Dendritic cell treated with granulocyte-macrophage colony-stimulating factor and Interleukin-4, amounts not matched to agents 40 ng/mL and 50 ng/mL, for 4 days (primary cell): ENCODE measurements around the gene ALKBH4.
"Not testable (repeated sequence)": the region's sequence is repeated elsewhere in the genome, so short reads cannot be mapped to it uniquely, and the experiment has no call there.

Experiments
- H3K27ac Mint-ChIP-seq: one replicate; pipeline ENCODE4 v1.8.0; 2022; ENCODE audit warnings: mild to moderate bottlenecking, mixed read lengths
- H3K27me3 Mint-ChIP-seq: one replicate; pipeline ENCODE4 v1.8.0; 2022; ENCODE audit warnings: mild to moderate bottlenecking, mixed read lengths
- H3K36me3 Mint-ChIP-seq: one replicate; pipeline ENCODE4 v1.8.0; 2022; ENCODE audit warnings: low read depth, mixed read lengths
- H3K4me1 Mint-ChIP-seq: one replicate; pipeline ENCODE4 v1.8.0; 2022; ENCODE audit warnings: low read depth, mixed read lengths
- H3K4me3 Mint-ChIP-seq: one replicate; pipeline ENCODE4 v1.8.0; 2022; ENCODE audit warnings: mild to moderate bottlenecking, moderate library complexity, mixed read lengths
- H3K9me3 Mint-ChIP-seq: one replicate; pipeline ENCODE4 v1.8.0; 2022; ENCODE audit warnings: mixed read lengths
- intact Hi-C: fragments of 100-400 bp; cut with micrococcal nuclease; formaldehyde crosslinking; loops from one replicate; pipeline ENCODE4 v1.15.0; 2022

ALKBH4 gene

DNA sequence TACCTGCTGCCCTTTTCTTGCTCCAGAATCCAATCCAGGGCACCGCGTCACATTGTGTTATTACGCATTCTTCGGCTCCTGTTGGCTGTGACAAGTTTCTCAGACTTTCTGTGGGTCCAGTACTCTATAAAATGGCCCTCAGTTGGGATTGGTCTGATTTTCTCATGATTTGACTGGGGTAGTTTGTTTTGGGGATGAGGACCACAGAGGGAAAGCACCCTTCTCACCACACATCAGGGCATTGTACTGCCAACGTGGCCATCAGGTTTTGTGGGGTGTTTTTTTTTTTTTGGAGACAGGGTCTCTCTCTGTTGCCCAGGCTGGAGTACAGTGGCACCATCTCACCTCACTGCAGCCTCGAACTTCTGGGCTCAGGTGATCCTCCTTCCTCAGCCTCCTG, 48.3 kb downstream of the ALKBH4 start:
- H3K4me3 Mint-ChIP-seq: no peak overlapping the region
- H3K27me3 Mint-ChIP-seq: no peaks in the 10 kb centered on the region
- peaks cover 44% of the 10 kb centered on the region for H3K4me1 Mint-ChIP-seq
- peak overlapping the region; percentile 23 for H3K27ac Mint-ChIP-seq
- intact Hi-C loops: no loop called here
- H3K36me3 Mint-ChIP-seq: peaks cover 91% of the 10 kb centered on the region
- H3K9me3 Mint-ChIP-seq: no peaks in the 10 kb centered on the region

DNA sequence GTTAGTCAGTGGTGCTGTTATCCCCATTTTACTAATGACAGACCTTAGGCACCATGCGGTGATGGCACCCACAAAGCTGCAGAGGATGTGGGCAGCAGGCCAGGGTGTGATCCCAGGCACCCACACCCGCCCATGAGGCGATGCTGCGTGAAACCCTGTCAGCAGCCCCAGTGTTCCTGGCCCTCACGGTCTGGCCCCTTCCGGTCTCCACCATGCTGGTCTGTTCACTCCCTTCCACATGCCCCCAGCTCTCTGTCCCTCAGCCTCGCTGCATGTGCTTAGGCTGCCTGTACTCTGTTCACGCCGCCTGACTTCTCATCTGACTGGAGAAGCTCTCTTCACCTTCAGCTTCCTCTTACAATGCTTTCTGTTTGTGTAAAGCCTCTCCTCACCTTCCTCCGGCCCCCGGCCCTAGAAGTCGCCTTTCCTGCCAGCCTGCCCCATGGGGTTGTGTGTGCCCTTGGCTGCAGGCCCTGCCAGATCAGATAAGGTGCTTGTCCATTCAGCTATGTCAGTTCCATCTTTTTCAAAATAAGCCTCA, 48.9 kb downstream of the ALKBH4 start:
- Mint-ChIP-seq H3K9me3 (no peaks in the 10 kb centered on the region), H3K4me3 (no peak overlapping the region), H3K27me3 (no peaks in the 10 kb centered on the region), H3K27ac (no peak overlapping the region), H3K4me1 (peaks cover 39% of the 10 kb centered on the region), H3K36me3 (peaks cover 91% of the 10 kb centered on the region)
- intact Hi-C loops: no loop called here

DNA sequence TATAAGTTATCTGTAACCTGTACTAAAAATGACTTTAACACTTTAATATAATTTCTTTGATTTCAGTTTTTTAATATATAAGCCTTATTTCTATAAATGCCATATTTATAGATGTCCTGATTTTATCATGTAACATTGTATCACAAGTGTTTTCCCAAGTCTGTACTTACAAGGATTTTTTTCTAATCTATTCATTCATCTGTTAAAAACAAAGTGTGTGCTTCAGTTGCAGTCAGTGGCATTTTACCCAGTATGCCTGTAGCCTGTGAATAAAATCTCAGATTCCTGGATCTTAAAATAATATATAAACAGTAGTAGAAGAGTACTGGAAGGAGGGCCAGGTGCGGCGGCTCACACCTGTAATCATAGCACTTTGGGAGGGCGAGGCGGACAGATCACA, 51.1 kb downstream of the ALKBH4 start:
- intact Hi-C loops: loop anchor here (5.0 kb wide), 1 partner anchor 34 kb away; no protein-coding TSS in a partner anchor
- Mint-ChIP-seq H3K27me3 (no peaks in the 10 kb centered on the region), H3K9me3 (no peaks in the 10 kb centered on the region), H3K36me3 (peaks cover 94% of the 10 kb centered on the region), H3K27ac (no peak overlapping the region), H3K4me3 (no peak overlapping the region), H3K4me1 (peaks cover 23% of the 10 kb centered on the region)

DNA sequence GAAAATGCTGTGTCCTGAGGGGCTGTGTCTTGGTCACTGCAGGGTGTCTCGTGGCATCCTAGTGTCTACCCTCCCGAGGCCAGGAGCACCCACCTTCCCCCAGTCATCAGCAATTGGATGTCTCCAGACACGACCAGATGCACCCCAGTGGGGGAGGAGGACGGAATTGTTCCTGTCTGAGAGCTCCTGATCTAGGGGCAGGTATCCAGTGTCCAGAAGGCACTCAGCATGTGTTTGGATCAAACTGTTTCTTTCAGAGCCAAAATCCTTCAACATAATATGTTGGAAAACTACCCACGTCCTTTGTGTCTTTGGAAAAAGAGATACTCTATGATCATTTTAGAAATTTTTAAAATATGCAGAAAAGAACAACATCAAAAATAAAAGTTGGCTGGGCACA, 51.6 kb downstream of the ALKBH4 start:
- no peak overlapping the region for H3K4me3 Mint-ChIP-seq
- no peaks in the 10 kb centered on the region for H3K27me3 Mint-ChIP-seq
- peaks cover 94% of the 10 kb centered on the region for H3K36me3 Mint-ChIP-seq
- H3K27ac Mint-ChIP-seq: no peak overlapping the region
- no peaks in the 10 kb centered on the region for H3K9me3 Mint-ChIP-seq
- H3K4me1 Mint-ChIP-seq: peaks cover 19% of the 10 kb centered on the region
- intact Hi-C loops: loop anchor here (5.0 kb wide), 1 partner anchor 34 kb away; no protein-coding TSS in a partner anchor

DNA sequence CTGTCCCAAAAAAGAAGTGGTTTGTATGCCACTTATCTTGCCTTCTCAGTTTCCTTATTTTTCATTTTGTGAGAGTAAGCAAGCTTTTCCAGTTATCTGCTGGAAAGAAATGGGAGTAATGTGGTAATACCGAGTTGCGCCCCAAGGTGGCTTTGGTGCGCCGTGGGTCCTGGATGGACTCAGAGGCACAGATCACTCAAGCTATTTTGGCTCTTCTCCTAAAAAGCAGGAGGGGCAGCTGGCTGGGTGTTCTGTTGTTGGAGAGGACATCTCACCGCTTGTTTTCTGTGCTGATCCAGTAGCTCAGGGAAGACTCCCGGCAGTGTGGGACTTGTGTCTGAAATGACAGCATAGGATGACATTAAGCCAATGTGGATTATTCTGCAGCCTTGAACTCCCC, 52.1 kb downstream of the ALKBH4 start:
- Mint-ChIP-seq H3K4me1 (peaks cover 19% of the 10 kb centered on the region), H3K9me3 (no peaks in the 10 kb centered on the region), H3K27me3 (no peaks in the 10 kb centered on the region), H3K27ac (no peak overlapping the region), H3K36me3 (peaks cover 94% of the 10 kb centered on the region), H3K4me3 (no peak overlapping the region)
- intact Hi-C loops: loop anchor here (5.0 kb wide), 1 partner anchor 35 kb away; no protein-coding TSS in a partner anchor

DNA sequence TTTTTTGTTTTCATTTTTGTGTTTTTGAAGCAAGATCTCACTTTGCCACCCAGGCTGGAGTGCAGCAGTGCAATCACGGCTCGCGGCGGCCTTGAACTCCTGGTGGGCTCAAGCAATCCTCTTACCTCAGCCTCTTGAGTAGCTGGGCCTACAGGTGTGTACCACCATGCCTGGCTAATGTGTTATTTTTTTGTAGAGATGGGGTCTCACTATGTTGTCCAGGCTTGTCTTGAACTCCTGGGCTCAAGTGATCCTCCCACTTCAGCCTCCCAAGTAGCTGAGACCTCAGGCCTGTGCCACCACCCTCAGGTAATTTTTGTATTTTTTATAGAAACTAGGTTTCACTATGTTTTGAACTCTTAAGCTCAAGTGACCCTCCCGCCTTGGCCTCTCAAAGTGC, 53.7 kb downstream of the ALKBH4 start:
- peaks cover 94% of the 10 kb centered on the region for H3K36me3 Mint-ChIP-seq

DNA sequence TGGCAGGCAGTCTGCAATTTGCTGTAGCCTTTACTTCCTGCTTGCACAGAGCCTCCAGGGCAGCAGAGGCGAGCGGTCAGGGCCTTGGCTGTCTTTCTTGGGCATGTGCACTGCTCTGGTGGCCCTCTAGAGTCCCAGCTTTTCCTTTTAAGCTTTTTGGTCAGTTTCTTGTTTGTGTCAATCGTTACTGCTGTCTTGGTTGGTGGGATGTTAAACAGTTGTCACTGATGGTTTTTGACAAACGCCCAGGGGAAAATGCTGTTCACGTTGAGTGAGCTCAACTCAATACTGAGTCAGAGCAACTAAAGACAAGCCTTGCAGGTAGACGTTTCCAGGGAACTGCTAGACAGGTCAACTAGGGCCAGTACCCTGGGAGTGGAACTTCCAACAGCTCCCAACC, 54.5 kb downstream of the ALKBH4 start:
- Mint-ChIP-seq H3K9me3 (no peaks in the 10 kb centered on the region), H3K4me1 (peaks cover 9% of the 10 kb centered on the region), H3K4me3 (no peak overlapping the region), H3K27me3 (no peaks in the 10 kb centered on the region), H3K36me3 (peaks cover 94% of the 10 kb centered on the region), H3K27ac (no peak overlapping the region)
- intact Hi-C loops: loop anchor here (5.0 kb wide), 1 partner anchor 37 kb away; no protein-coding TSS in a partner anchor

More for the DNA sequence above, 53.7 kb downstream of the ALKBH4 start:
- Mint-ChIP-seq H3K9me3 (no peaks in the 10 kb centered on the region), H3K27me3 (no peaks in the 10 kb centered on the region), H3K27ac (no peak overlapping the region), H3K4me1 (peaks cover 17% of the 10 kb centered on the region), H3K4me3 (no peak overlapping the region)
- intact Hi-C loops: loop anchor here (5.0 kb wide), 1 partner anchor 36 kb away; no protein-coding TSS in a partner anchor

DNA sequence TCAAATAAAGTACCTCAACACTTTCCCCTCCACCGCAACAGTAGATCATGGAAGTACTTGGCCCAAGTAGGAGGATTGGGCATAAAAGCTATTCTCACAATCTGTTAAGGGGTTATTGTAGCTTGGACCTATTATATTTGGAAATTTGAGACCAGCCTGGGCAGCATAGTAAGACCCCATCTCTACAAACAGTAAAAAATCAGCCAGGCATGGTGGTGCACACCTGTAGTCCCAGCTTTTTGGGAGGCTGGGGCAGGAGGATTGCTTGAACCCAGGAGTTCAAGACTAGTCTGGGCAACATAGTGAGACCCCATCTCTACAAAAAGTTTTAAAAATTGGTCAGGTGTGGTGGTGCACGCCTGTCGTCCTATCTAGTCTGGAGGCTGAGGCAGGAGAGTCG, 55.3 kb downstream of the ALKBH4 start:
- Mint-ChIP-seq H3K4me3 (no peak overlapping the region), H3K27me3 (no peaks in the 10 kb centered on the region), H3K27ac (no peak overlapping the region), H3K9me3 (no peaks in the 10 kb centered on the region), H3K36me3 (peaks cover 94% of the 10 kb centered on the region), H3K4me1 (peaks cover 7% of the 10 kb centered on the region)
- intact Hi-C loops: no loop called here

DNA sequence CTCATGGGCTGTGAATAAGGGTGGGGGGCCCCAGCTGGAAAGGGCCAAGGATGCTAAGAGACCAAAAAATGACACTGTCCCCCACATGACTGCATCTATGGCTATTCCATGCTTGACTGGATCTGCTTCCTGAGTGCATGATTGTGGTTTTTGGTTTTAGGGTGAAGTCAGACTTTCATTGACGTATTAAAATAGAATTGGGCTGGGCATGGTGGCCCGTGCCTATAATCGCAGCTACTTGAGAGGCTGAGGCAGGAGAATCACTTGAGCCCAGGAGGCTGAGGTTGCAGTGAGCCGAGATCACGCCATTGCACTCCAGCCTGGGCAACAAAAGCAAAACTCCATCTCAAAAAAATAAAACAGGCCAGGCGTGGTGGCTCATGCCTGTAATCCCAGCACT, 56.1 kb downstream of the ALKBH4 start:
- H3K27me3 Mint-ChIP-seq, H3K9me3 Mint-ChIP-seq, H3K27ac Mint-ChIP-seq, intact Hi-C loops, H3K4me1 Mint-ChIP-seq, H3K4me3 Mint-ChIP-seq: not testable (repeated sequence)
- peaks cover 95% of the 10 kb centered on the region for H3K36me3 Mint-ChIP-seq

DNA sequence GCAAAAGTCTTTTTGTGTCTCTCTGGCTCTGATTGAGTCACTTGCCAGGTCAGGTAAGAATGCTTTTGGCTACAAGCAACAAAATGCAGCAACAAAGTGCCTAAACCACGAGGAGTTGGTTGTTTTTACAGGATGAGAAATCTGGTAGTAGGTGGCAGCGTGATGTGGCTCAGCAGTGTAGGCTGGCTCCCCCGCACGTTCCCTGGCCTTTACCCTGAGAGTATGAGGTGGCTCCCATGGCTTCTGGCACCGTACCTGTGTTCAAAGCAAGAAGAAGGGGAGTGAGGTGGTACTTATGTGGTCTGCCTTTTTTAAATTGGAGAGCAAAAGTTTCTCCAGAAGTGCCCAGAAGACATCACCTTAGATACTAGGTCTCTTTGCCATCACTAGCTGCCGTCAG, 56.8 kb downstream of the ALKBH4 start:
- H3K4me3 Mint-ChIP-seq: no peak overlapping the region
- H3K27me3 Mint-ChIP-seq: no peaks in the 10 kb centered on the region
- H3K27ac Mint-ChIP-seq: no peak overlapping the region
- intact Hi-C loops: no loop called here
- no peaks in the 10 kb centered on the region for H3K9me3 Mint-ChIP-seq
- H3K36me3 Mint-ChIP-seq: peaks cover 97% of the 10 kb centered on the region
- H3K4me1 Mint-ChIP-seq: peaks cover 7% of the 10 kb centered on the region
